GM21381 (cell line): ENCODE data around the gene PANK1.
"Not testable (repeated sequence)": the region's sequence is repeated elsewhere in the genome, so short reads cannot be mapped to it uniquely, and the experiment has no call there.

Experiments used
- ATAC-seq: cut with Tn5 transposase; IDR thresholded peaks from one replicate; pipeline ENCODE4 v1.9.1; 2021; ENCODE audit warnings: mild to moderate bottlenecking, moderate library complexity; ENCODE audit not compliant: unreplicated experiment

PANK1 gene

DNA sequence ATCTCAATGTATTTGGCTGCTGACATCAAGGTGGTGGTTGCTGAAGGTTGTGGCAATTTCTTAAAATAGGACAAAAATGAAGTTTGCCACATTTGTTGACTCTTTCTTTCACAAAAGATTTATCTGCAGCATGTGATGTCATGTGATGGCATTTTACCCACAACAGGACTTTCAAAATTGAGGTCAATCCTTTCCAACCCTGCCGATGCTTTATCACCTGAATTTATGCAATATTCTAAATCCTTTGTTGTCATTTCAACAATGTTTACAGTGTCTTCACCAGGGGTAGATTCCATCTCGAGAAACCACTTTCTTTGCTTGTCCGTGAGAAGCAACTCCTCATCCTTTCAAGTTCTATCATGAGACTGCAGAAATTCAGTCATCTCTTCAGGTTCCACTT, 69.0 kb downstream of the PANK1 start:
- ATAC-seq: no peak

DNA sequence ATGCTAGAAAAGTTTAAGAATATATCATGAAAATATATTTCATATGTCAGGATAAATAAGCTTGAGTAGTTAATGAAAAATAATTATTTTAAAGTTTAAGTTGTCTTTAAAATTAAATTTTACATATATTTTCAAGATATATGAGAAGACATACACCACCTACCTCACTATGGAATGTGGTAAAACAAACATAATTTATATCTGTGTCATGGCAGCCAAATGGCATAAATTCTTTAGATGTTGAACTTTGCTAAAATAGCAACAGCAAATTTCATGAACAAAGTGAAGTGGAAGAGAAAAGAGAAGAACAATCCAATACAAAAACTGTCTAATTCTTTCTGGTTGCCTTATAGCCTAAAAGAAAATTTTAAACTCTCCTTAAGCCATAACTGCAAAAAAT, 70.0 kb downstream of the PANK1 start:
- no peak for ATAC-seq

DNA sequence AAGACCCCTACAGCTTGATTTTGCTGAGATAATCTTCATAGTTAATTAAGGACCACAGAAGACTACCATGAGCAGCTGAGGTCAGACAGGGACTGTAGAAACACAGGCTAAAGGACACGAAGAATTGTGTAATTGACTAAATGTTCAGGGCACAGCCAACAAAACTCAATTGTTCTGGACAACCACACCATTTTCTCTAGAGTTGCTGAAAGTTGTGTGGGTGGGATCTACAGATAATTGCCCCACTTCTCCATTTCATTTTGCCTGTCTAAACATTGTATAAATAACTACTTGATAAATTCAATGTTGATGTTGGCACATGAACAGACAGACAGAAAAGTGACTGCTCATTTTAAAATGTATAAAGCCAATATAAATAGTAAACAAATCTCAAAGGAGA, 70.7 kb downstream of the PANK1 start:
- ATAC-seq: no peak

- no peak for ATAC-seq
Observed at GRCh38 chr10:89567576-89568245, 77.3 kb downstream of the PANK1 start.

DNA sequence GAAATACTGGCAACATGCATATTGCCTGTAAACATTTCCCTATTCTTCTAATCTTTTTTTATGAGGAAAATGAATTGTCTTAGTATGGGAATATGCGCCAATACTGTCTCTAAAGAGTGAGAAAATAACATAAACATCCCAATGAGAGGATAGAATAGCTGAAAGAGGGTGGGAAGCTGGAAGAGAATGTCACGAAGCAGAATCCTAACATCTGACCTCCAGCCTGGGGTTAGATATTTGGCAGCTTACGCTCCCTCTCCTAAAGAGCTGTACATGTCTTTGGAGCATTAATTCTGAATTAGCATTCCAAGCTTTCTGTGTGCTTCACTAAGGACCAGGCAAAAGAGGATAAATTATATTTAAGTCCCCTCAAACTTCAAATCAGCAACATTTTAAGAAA, 78.0 kb downstream of the PANK1 start:
- ATAC-seq: no peak

GRCh38 chr10:89566095-89566950, 78.7 kb downstream of the PANK1 start:
- ATAC-seq: no peak

GRCh38 chr10:89565180-89565579, 79.9 kb downstream of the PANK1 start:
- no peak for ATAC-seq

DNA sequence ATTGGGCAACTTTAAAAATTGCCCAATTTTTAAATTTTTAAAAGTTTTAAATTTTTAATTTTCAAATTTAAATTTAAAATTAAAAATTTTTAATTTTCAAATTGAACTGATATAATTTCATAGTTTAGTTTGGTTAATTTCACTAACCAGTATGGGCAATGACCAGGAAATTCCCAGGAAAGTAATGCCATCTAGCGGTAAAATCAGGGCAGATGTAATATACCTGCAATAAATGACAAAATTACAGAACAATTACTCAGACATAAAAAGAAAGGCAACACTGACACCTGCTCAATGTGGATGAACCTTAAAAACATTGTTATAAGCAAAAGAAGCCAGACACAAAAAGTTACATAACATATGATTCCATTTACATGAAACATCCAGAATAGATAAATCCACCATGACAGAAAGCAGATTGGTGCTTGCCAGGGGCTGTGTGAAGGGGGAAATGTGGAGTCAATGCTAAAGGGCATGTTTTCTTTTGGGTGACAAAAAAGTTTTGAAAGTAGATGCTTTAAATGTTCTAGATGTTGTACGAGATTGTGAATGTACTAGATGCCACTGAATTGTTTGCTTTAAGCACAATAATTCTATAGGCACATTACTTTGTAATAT, 81.1 kb downstream of the PANK1 start:
- ATAC-seq: no peak

- ATAC-seq: no peak
Observed at GRCh38 chr10:89563311-89563710, 81.7 kb downstream of the PANK1 start.

GRCh38 chr10:89556600-89556999, 88.4 kb downstream of the PANK1 start:
- no peak for ATAC-seq

DNA sequence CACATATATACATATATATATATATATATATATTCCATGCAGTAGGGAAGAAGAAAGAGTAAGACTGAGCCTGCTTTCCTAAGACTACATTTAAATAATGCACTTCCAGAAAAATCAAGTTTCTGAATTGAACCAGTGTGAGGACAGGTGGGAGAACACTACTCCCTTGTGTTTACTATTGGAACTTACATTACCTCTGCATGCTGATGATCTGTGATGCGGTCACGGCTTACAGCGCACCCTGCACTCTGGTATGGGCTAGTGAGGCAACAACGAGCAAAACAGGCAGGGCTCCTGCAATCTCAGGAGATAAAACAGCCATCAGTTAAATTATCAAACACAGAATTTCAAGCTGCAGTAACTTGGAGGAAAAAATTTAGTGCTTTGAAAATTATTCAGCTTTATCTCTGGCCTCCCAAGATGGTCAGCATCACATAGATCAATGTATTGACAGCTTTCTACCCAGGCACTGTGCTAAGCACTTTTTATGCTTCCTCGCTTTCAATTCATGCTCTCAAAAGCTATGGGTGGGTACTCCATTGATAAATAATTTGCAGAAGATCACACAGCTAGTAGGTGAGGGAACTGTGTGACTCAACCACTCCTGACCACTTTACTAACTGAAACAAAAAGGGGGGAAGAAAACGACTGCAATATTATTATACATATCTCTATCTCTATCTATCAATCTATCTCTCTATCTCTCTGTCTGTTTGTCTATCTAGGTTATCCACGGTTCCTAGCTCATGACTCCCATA, 89.2 kb downstream of the PANK1 start:
- no peak for ATAC-seq

- ATAC-seq: no peak
Observed at GRCh38 chr10:89554433-89554832, 90.6 kb downstream of the PANK1 start.

DNA sequence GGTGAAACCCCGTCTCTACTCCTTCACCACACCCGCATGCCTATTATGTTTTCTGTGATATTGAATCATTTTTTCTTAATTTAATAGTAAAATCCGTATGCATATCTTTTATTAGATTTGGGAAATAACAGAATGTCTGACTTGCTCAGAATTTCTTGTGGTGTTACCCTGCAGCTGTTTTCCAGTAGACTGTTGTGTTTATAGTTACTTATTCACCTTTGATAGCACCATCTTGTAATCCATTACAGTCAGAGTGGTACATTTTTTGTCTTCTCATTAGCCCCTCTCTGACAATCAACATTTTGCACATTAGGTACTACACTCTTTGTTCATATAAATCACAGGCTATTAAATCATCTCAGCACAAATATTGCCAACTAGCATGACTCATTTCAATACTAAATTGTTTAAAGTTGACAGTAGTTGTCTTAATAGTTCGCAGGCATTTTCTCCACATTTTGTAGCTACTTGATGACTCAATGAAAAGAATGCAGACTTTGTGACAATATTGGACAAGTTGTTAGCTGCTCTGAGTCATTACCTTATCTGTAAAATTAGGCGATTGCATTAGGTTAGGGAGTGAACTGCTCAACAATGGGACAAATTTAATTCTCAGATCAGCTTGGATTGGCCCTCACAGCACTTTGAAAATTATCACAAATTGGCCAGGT, 91.8 kb downstream of the PANK1 start:
- ATAC-seq: no peak

- no peak for ATAC-seq
Observed at GRCh38 chr10:89552213-89552612, 92.8 kb downstream of the PANK1 start.

DNA sequence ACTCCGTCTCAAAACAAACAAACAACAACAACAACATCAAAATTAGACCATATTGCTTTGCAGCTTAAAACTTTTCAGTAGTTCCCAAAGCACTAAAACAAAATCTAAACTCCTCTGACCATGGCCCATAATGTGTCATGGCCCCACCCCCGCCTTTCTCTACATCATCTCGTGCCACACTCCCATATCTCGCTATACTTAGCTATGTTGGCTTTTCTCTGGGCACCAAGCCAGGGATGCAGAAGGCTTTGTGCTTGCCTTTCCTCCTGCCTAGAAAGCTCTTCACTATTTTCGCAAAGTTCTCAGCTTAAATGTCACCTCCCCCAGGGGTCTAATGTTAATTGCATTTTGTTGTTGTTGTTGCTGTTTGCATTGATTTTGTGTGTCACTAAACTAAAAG, 94.5 kb downstream of the PANK1 start:
- no peak for ATAC-seq

GRCh38 chr10:89549510-89549909, 95.5 kb downstream of the PANK1 start:
- ATAC-seq: no peak

GRCh38 chr10:89548673-89549072, 96.4 kb downstream of the PANK1 start:
- ATAC-seq: no peak

- no peak for ATAC-seq
Observed at GRCh38 chr10:89547853-89548513, 97.1 kb downstream of the PANK1 start.

GRCh38 chr10:89546651-89547050, 98.4 kb downstream of the PANK1 start:
- ATAC-seq: not testable (repeated sequence)

- ATAC-seq: no peak
Observed at GRCh38 chr10:89543841-89544240, 101.2 kb downstream of the PANK1 start.
